ENCODE measurements around the gene CXCL9.
A peak's percentile ranks its signal among the peaks of the same experiment; 100 is the strongest.

Gene CXCL9

GRCh38 chr4:76013540-76013939 lies 6.2 kb upstream of the CXCL9 start:
- no peak for DNase-seq (ENCODE audit: insufficient read length, low spot score)
- FAIRE-seq = no peak
- no peak for TF ChIP-seq TAF1 (IDR thresholded peaks at IDR 0.05; ENCODE audit: low read depth, low read length)
- no peak for TF ChIP-seq POLR2A (IDR thresholded peaks at IDR 0.05; ENCODE audit: low read depth, low read length)
- no peak for TF ChIP-seq POU2F2 (IDR thresholded peaks at IDR 0.05; ENCODE audit: low read depth, low read length)
- TF ChIP-seq PAX5 (IDR thresholded peaks at IDR 0.05; ENCODE audit: insufficient read depth, low read length, severe bottlenecking) = no peak
- TF ChIP-seq POLR2AphosphoS5 (IDR thresholded peaks at IDR 0.05; ENCODE audit: low read depth, low read length) = no peak
- no peak for TF ChIP-seq SPI1 (IDR thresholded peaks at IDR 0.05; ENCODE audit: low read depth, low read length)

GRCh38 chr4:76012388-76012801 lies 5.1 kb upstream of the CXCL9 start:
- no peak for FAIRE-seq
- TF ChIP-seq POU2F2 (IDR thresholded peaks at IDR 0.05; ENCODE audit: low read depth, low read length) (no peak), POLR2A (IDR thresholded peaks at IDR 0.05; ENCODE audit: low read depth, low read length) (no peak), TAF1 (IDR thresholded peaks at IDR 0.05; ENCODE audit: low read depth, low read length) (no peak), PAX5 (IDR thresholded peaks at IDR 0.05; ENCODE audit: insufficient read depth, low read length, severe bottlenecking) (no peak), SPI1 (IDR thresholded peaks at IDR 0.05; ENCODE audit: low read depth, low read length) (no peak), POLR2AphosphoS5 (IDR thresholded peaks at IDR 0.05; ENCODE audit: low read depth, low read length) (no peak)
- DNase-seq (ENCODE audit: insufficient read length, low spot score) = no peak

GRCh38 chr4:76011700-76012387 lies 4.5 kb upstream of the CXCL9 start:
- no peak for TF ChIP-seq PAX5 (IDR thresholded peaks at IDR 0.05; ENCODE audit: insufficient read depth, low read length, severe bottlenecking)
- TF ChIP-seq POLR2AphosphoS5 (IDR thresholded peaks at IDR 0.05; ENCODE audit: low read depth, low read length) = no peak
- no peak for TF ChIP-seq TAF1 (IDR thresholded peaks at IDR 0.05; ENCODE audit: low read depth, low read length)
- no peak for TF ChIP-seq POLR2A (IDR thresholded peaks at IDR 0.05; ENCODE audit: low read depth, low read length)
- peak; percentile 60 for TF ChIP-seq SPI1 (IDR thresholded peaks at IDR 0.05; ENCODE audit: low read depth, low read length)
- no peak for TF ChIP-seq POU2F2 (IDR thresholded peaks at IDR 0.05; ENCODE audit: low read depth, low read length)
- DNase-seq (ENCODE audit: insufficient read length, low spot score) = no peak
- FAIRE-seq = peak; percentile 80

GRCh38 chr4:76011018-76011670 lies 3.8 kb upstream of the CXCL9 start:
- FAIRE-seq (no peak), DNase-seq (ENCODE audit: insufficient read length, low spot score) (no peak)
- TF ChIP-seq SPI1 (IDR thresholded peaks at IDR 0.05; ENCODE audit: low read depth, low read length) (no peak), PAX5 (IDR thresholded peaks at IDR 0.05; ENCODE audit: insufficient read depth, low read length, severe bottlenecking) (no peak), POLR2AphosphoS5 (IDR thresholded peaks at IDR 0.05; ENCODE audit: low read depth, low read length) (no peak), POU2F2 (IDR thresholded peaks at IDR 0.05; ENCODE audit: low read depth, low read length) (no peak), POLR2A (IDR thresholded peaks at IDR 0.05; ENCODE audit: low read depth, low read length) (no peak), TAF1 (IDR thresholded peaks at IDR 0.05; ENCODE audit: low read depth, low read length) (no peak)

GRCh38 chr4:76010576-76010975 lies 3.3 kb upstream of the CXCL9 start:
- FAIRE-seq = no peak
- no peak for TF ChIP-seq SPI1 (IDR thresholded peaks at IDR 0.05; ENCODE audit: low read depth, low read length)
- TF ChIP-seq POLR2A (IDR thresholded peaks at IDR 0.05; ENCODE audit: low read depth, low read length) = no peak
- no peak for TF ChIP-seq PAX5 (IDR thresholded peaks at IDR 0.05; ENCODE audit: insufficient read depth, low read length, severe bottlenecking)
- no peak for DNase-seq (ENCODE audit: insufficient read length, low spot score)

- DNase-seq (ENCODE audit: insufficient read length, low spot score) = no peak
- no peak for TF ChIP-seq POU2F2 (IDR thresholded peaks at IDR 0.05; ENCODE audit: low read depth, low read length)
- TF ChIP-seq SPI1 (IDR thresholded peaks at IDR 0.05; ENCODE audit: low read depth, low read length) = no peak
- TF ChIP-seq POLR2AphosphoS5 (IDR thresholded peaks at IDR 0.05; ENCODE audit: low read depth, low read length) = no peak
- TF ChIP-seq TAF1 (IDR thresholded peaks at IDR 0.05; ENCODE audit: low read depth, low read length) = no peak
- TF ChIP-seq POLR2A (IDR thresholded peaks at IDR 0.05; ENCODE audit: low read depth, low read length) = no peak
- TF ChIP-seq PAX5 (IDR thresholded peaks at IDR 0.05; ENCODE audit: insufficient read depth, low read length, severe bottlenecking) = no peak
- no peak for FAIRE-seq
Measured at GRCh38 chr4:76009311-76009710, 2.0 kb upstream of the CXCL9 start.

GRCh38 chr4:76003620-76004019 lies 3.7 kb downstream of the CXCL9 start:
- DNase-seq (ENCODE audit: insufficient read length, low spot score) = no peak
- FAIRE-seq = no peak
- TF ChIP-seq TAF1 (IDR thresholded peaks at IDR 0.05; ENCODE audit: low read depth, low read length) = no peak
- no peak for TF ChIP-seq POLR2AphosphoS5 (IDR thresholded peaks at IDR 0.05; ENCODE audit: low read depth, low read length)
- no peak for TF ChIP-seq PAX5 (IDR thresholded peaks at IDR 0.05; ENCODE audit: insufficient read depth, low read length, severe bottlenecking)
- no peak for TF ChIP-seq POU2F2 (IDR thresholded peaks at IDR 0.05; ENCODE audit: low read depth, low read length)
- no peak for TF ChIP-seq POLR2A (IDR thresholded peaks at IDR 0.05; ENCODE audit: low read depth, low read length)
- no peak for TF ChIP-seq SPI1 (IDR thresholded peaks at IDR 0.05; ENCODE audit: low read depth, low read length)

- DNase-seq (ENCODE audit: insufficient read length, low spot score) (no peak), FAIRE-seq (peak; percentile 68)
- TF ChIP-seq POLR2A (IDR thresholded peaks at IDR 0.05; ENCODE audit: low read depth, low read length) = no peak
- no peak for TF ChIP-seq POLR2AphosphoS5 (IDR thresholded peaks at IDR 0.05; ENCODE audit: low read depth, low read length)
- no peak for TF ChIP-seq POU2F2 (IDR thresholded peaks at IDR 0.05; ENCODE audit: low read depth, low read length)
- TF ChIP-seq PAX5 (IDR thresholded peaks at IDR 0.05; ENCODE audit: insufficient read depth, low read length, severe bottlenecking) = no peak
- no peak for TF ChIP-seq SPI1 (IDR thresholded peaks at IDR 0.05; ENCODE audit: low read depth, low read length)
- no peak for TF ChIP-seq TAF1 (IDR thresholded peaks at IDR 0.05; ENCODE audit: low read depth, low read length)
Measured at GRCh38 chr4:76003035-76003434, 4.3 kb downstream of the CXCL9 start.

- no peak for FAIRE-seq
- no peak for DNase-seq (ENCODE audit: insufficient read length, low spot score)
- TF ChIP-seq TAF1 (IDR thresholded peaks at IDR 0.05; ENCODE audit: low read depth, low read length) (no peak), PAX5 (IDR thresholded peaks at IDR 0.05; ENCODE audit: insufficient read depth, low read length, severe bottlenecking) (no peak), POLR2A (IDR thresholded peaks at IDR 0.05; ENCODE audit: low read depth, low read length) (no peak), SPI1 (IDR thresholded peaks at IDR 0.05; ENCODE audit: low read depth, low read length) (no peak), POLR2AphosphoS5 (IDR thresholded peaks at IDR 0.05; ENCODE audit: low read depth, low read length) (no peak), POU2F2 (IDR thresholded peaks at IDR 0.05; ENCODE audit: low read depth, low read length) (no peak)
Measured at GRCh38 chr4:76002176-76002575, 5.1 kb downstream of the CXCL9 start.
